ENCODE measurements around the gene ZDHHC6. TPM values are rescaled to one million over a fixed set of nuclear protein-coding genes. Genes with fewer than 3 reads are reported as not detected.

Gene ZDHHC6
- total and polyA plus RNA-seq, 2 donors from 2014 or later = 37.5 to 73.8 TPM

- no peak overlapping the region for H3K9ac ChIP-seq (ENCODE audit: low read length in 3 of 3)
- TF ChIP-seq CTCF (IDR thresholded peaks at IDR 0.05; ENCODE audit: borderline replicate concordance, extremely low read depth, insufficient read depth) = no peak
- H3K9me3 ChIP-seq (ENCODE audit: control insufficient read depth in 2 of 3, insufficient read depth in 1 of 3, low read length in 3 of 3) = no peaks in the 10 kb centered on the region
- H3K36me3 ChIP-seq (ENCODE audit: control insufficient read depth in 2 of 3, insufficient read depth in 3 of 3, low read length in 3 of 3) = no peaks in the 10 kb centered on the region
- DNase-seq (no peak), FAIRE-seq (no peak)
- H3K4me1 ChIP-seq (ENCODE audit: control insufficient read depth in 2 of 3, insufficient read depth in 2 of 3, low read depth in 1 of 3, low read length in 3 of 3) = no peaks in the 10 kb centered on the region
- intact Hi-C loops (cut with DNase I) = no loop called here
- no peak overlapping the region for H3K27ac ChIP-seq (ENCODE audit: low read depth in 2 of 2, low read length in 2 of 2)
- H3K4me3 ChIP-seq (ENCODE audit: low read length in 3 of 3) = no peak overlapping the region
- no peaks in the 10 kb centered on the region for H3K27me3 ChIP-seq (ENCODE audit: control insufficient read depth, insufficient read depth, low read length)
Observed at GRCh38 chr10:112491144-112491543, 44.4 kb upstream of the ZDHHC6 start.

- no peaks in the 10 kb centered on the region for H3K9me3 ChIP-seq (ENCODE audit: control insufficient read depth in 2 of 3, insufficient read depth in 1 of 3, low read length in 3 of 3)
- no peak for DNase-seq
- no peak overlapping the region for H3K4me3 ChIP-seq (ENCODE audit: low read length in 3 of 3)
- intact Hi-C loops (cut with DNase I) = no loop called here
- no peak overlapping the region for H3K27ac ChIP-seq (ENCODE audit: low read depth in 2 of 2, low read length in 2 of 2)
- FAIRE-seq = no peak
- no peak for TF ChIP-seq CTCF (IDR thresholded peaks at IDR 0.05; ENCODE audit: borderline replicate concordance, extremely low read depth, insufficient read depth)
- H3K4me1 ChIP-seq (ENCODE audit: control insufficient read depth in 2 of 3, insufficient read depth in 2 of 3, low read depth in 1 of 3, low read length in 3 of 3) = no peaks in the 10 kb centered on the region
- no peaks in the 10 kb centered on the region for H3K36me3 ChIP-seq (ENCODE audit: control insufficient read depth in 2 of 3, insufficient read depth in 3 of 3, low read length in 3 of 3)
- no peak overlapping the region for H3K9ac ChIP-seq (ENCODE audit: low read length in 3 of 3)
- H3K27me3 ChIP-seq (ENCODE audit: control insufficient read depth, insufficient read depth, low read length) = no peaks in the 10 kb centered on the region
Observed at GRCh38 chr10:112490545-112490944, 43.8 kb upstream of the ZDHHC6 start.

- DNase-seq (no peak), FAIRE-seq (no peak)
- TF ChIP-seq CTCF (IDR thresholded peaks at IDR 0.05; ENCODE audit: borderline replicate concordance, extremely low read depth, insufficient read depth) = no peak
- no peak overlapping the region for H3K9ac ChIP-seq (ENCODE audit: low read length in 3 of 3)
- no peaks in the 10 kb centered on the region for H3K4me1 ChIP-seq (ENCODE audit: control insufficient read depth in 2 of 3, insufficient read depth in 2 of 3, low read depth in 1 of 3, low read length in 3 of 3)
- no peak overlapping the region for H3K27ac ChIP-seq (ENCODE audit: low read depth in 2 of 2, low read length in 2 of 2)
- H3K4me3 ChIP-seq (ENCODE audit: low read length in 3 of 3) = no peak overlapping the region
- H3K27me3 ChIP-seq (ENCODE audit: control insufficient read depth, insufficient read depth, low read length) = no peaks in the 10 kb centered on the region
- intact Hi-C loops (cut with DNase I) = no loop called here
- H3K36me3 ChIP-seq (ENCODE audit: control insufficient read depth in 2 of 3, insufficient read depth in 3 of 3, low read length in 3 of 3) = no peaks in the 10 kb centered on the region
- H3K9me3 ChIP-seq (ENCODE audit: control insufficient read depth in 2 of 3, insufficient read depth in 1 of 3, low read length in 3 of 3) = no peaks in the 10 kb centered on the region
Observed at GRCh38 chr10:112487964-112488363, 41.2 kb upstream of the ZDHHC6 start.

DNA sequence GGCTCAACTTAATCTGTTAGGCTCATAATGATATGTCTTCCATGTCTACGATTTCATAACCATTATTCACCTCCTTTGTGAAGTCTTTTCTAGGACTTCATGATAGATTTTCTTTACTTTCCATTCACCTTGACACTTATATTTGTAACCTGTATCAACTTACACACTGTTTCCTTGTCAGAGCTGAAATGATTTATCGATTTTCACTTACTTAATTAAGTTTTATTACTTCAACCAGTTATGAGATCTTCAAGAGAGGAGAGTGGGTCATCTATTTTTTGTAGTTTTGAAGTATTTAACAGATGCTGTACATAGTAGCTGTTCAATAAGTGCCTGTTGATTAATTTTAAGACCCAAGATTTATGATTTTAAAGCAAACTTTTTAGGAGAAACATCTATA is 37.7 kb upstream of the ZDHHC6 start:
- TF ChIP-seq CTCF (IDR thresholded peaks at IDR 0.05; ENCODE audit: borderline replicate concordance, extremely low read depth, insufficient read depth) = no peak
- Histone ChIP-seq H3K27me3 (ENCODE audit: control insufficient read depth, insufficient read depth, low read length) (no peaks in the 10 kb centered on the region), H3K27ac (ENCODE audit: low read depth in 2 of 2, low read length in 2 of 2) (no peak overlapping the region), H3K4me3 (ENCODE audit: low read length in 3 of 3) (no peak overlapping the region), H3K36me3 (ENCODE audit: control insufficient read depth in 2 of 3, insufficient read depth in 3 of 3, low read length in 3 of 3) (no peaks in the 10 kb centered on the region), H3K9ac (ENCODE audit: low read length in 3 of 3) (no peak overlapping the region), H3K4me1 (ENCODE audit: control insufficient read depth in 2 of 3, insufficient read depth in 2 of 3, low read depth in 1 of 3, low read length in 3 of 3) (no peaks in the 10 kb centered on the region), H3K9me3 (ENCODE audit: control insufficient read depth in 2 of 3, insufficient read depth in 1 of 3, low read length in 3 of 3) (no peaks in the 10 kb centered on the region)
- DNase-seq = no peak
- intact Hi-C loops (cut with DNase I) = no loop called here
- no peak for FAIRE-seq

Data from kidney (tissue), 14 donors.